Measurements from ENCODE around the gene ZNF764.

ZNF764 gene

GRCh38 chr16:30570636-30571444 is 12.7 kb upstream of the ZNF764 start:
- DNase-seq (ENCODE audit: low read depth in 3 of 3), result no peak

- no peak for DNase-seq (ENCODE audit: low read depth in 3 of 3)
These were observed 11.8 kb upstream of the ZNF764 start for GRCh38 chr16:30569746-30570635.

GRCh38 chr16:30569281-30569680 is 11.1 kb upstream of the ZNF764 start:
- DNase-seq (ENCODE audit: low read depth in 3 of 3), result no peak

- DNase-seq (ENCODE audit: low read depth in 3 of 3), result peak in 1 of 3 experiments; percentile 34
These were observed 9.9 kb upstream of the ZNF764 start for GRCh38 chr16:30567991-30568638.

GRCh38 chr16:30567160-30567990 is 9.2 kb upstream of the ZNF764 start:
- DNase-seq (ENCODE audit: low read depth in 3 of 3), result peak in 2 of 3 experiments; percentile 57 to 61

GRCh38 chr16:30566531-30566930 is 8.4 kb upstream of the ZNF764 start:
- no peak for DNase-seq (ENCODE audit: low read depth in 3 of 3)

- no peak for DNase-seq (ENCODE audit: low read depth in 3 of 3)
These were observed 7.8 kb upstream of the ZNF764 start for GRCh38 chr16:30565984-30566383.

GRCh38 chr16:30565526-30565925 is 7.4 kb upstream of the ZNF764 start:
- DNase-seq (ENCODE audit: low read depth in 3 of 3), result no peak

GRCh38 chr16:30562021-30562420 is 3.8 kb upstream of the ZNF764 start:
- DNase-seq (ENCODE audit: low read depth in 3 of 3), result no peak

GRCh38 chr16:30561089-30561816 is 3.1 kb upstream of the ZNF764 start:
- DNase-seq (ENCODE audit: low read depth in 3 of 3), result no peak

- no peak for DNase-seq (ENCODE audit: low read depth in 3 of 3)
These were observed 1.5 kb upstream of the ZNF764 start for GRCh38 chr16:30559690-30560089.

GRCh38 chr16:30558789-30559377 is 709 bp upstream of the ZNF764 start:
- no peak for DNase-seq (ENCODE audit: low read depth in 3 of 3)

- DNase-seq (ENCODE audit: low read depth in 3 of 3), result no peak
These were observed 542 bp downstream of the ZNF764 start for GRCh38 chr16:30557707-30557956.

- DNase-seq (ENCODE audit: low read depth in 3 of 3), result no peak
These were observed 2.1 kb downstream of the ZNF764 start for GRCh38 chr16:30556125-30556473.

GRCh38 chr16:30555315-30556124 is 2.7 kb downstream of the ZNF764 start:
- no peak for DNase-seq (ENCODE audit: low read depth in 3 of 3)

GRCh38 chr16:30554557-30555314 is 3.4 kb downstream of the ZNF764 start:
- DNase-seq (ENCODE audit: low read depth in 3 of 3), result no peak

- no peak for DNase-seq (ENCODE audit: low read depth in 3 of 3)
These were observed 4.7 kb downstream of the ZNF764 start for GRCh38 chr16:30553393-30553899.

- no peak for DNase-seq (ENCODE audit: low read depth in 3 of 3)
These were observed 5.2 kb downstream of the ZNF764 start for GRCh38 chr16:30552956-30553355.

GRCh38 chr16:30551781-30552180 is 6.4 kb downstream of the ZNF764 start:
- peak in 1 of 3 experiments; percentile 50 for DNase-seq (ENCODE audit: low read depth in 3 of 3)
